Activated naive CD4-positive, alpha-beta T cell treated with Interleukin-2 at 50 U/mL for 16 hours (primary cell): ENCODE measurements around the gene OXT.

Source experiments
- DNase-seq: peaks from one replicate; pipeline ENCODE4 v3.0.0-alpha.2; 2020

OXT gene

DNA sequence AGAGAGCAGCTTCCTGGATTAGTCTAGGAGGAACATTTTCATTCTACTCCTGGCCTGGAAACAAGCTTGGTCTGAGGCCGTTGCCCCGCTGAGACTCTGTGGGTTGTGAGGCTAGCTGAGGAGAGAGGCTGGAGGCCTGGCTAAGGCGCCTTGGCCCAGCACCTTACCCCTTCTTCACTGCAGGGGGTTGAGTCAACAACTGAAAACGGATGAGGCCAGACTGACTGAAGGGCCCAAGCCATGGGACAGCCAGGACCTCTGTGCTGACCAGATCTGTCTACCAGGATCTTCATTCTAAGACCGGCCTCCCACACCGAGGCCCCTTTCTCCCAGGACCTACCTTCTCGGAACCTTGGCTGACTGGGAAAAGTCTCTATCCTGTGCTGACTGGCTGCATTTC, 16.6 kb downstream of the OXT start:
- DNase-seq, result no peak

DNA sequence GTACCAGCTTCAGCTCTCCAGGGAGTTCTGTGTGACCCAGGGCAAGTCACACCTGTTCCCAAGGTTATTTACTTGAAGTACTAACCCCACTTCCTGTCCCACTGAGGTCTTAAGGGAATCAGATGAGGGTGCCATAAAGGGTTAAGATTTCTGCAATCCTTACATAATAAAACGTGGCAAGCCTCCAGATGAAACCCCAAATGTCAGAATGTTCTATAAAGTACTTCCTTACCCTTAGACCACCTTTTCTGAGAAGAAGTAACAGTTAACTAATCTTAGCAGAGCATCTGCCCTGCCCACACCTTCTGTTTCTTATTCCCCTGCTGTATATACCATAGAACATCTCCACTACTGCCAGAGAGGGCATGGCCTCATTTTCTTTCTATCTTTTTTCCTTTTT, 19.1 kb downstream of the OXT start:
- DNase-seq, result no peak

DNA sequence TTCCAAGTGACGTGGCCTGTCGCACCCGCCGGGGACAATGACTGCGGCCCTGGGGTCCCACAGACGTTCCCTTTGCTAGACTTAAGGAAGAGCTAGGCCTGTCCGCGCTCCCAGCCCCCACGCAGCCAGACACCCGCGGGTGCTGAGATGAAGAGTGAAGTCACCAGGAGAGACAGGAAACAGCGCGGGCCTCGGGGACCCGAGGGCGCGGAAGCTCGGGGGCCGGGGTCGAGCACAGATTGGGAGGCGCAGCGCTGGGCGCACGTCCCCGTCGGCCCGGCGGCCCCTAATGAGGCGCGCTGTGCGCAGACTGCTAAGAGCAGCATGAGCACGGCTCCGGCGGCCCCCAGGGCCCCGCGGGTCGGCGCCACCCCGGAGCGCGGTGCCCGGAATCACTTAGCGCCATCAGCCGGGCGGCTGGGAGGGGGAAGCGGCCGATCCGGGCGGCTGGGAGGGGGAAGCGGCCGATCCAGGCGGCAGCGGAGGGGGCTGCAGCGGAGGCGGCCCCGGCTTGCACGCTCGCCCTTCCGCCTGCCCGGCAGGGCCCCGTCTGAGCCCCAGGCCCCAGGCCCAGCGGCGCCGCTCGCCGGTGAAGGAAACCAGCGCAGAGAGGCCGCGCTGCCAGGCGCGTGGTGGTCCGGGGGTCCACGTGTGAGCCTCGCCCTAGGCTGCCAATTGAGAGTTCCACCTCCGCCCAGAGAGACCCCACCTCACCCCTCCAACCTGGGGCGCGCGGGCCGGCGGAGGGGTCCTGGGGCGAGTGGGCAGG, 21.4 kb downstream of the OXT start:
- peak; percentile 34 for DNase-seq

DNA sequence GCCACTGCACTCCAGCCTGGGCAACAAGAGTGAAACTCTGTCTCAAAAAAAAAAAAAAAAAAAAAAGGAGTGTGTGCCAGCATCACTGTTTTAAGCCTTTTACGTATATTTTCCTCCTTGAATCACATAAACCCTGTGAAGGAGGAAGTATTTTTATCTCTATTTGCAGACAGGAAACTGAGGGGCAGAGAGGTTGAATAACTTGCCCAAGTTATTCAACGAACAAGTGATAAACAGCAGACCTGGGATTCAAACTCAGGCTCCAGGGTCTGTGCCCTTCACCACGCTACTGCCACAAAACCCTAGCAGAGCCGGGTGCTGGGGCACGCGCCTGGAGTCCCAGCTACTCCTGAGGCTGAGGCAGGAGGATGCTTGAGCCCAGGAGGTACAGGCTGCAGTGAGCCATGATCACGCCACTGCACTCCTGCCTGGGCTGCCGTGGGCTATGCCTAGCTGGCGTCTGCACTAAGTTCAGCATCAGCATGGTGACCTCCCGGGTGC, 22.5 kb downstream of the OXT start:
- DNase-seq, result no peak

DNA sequence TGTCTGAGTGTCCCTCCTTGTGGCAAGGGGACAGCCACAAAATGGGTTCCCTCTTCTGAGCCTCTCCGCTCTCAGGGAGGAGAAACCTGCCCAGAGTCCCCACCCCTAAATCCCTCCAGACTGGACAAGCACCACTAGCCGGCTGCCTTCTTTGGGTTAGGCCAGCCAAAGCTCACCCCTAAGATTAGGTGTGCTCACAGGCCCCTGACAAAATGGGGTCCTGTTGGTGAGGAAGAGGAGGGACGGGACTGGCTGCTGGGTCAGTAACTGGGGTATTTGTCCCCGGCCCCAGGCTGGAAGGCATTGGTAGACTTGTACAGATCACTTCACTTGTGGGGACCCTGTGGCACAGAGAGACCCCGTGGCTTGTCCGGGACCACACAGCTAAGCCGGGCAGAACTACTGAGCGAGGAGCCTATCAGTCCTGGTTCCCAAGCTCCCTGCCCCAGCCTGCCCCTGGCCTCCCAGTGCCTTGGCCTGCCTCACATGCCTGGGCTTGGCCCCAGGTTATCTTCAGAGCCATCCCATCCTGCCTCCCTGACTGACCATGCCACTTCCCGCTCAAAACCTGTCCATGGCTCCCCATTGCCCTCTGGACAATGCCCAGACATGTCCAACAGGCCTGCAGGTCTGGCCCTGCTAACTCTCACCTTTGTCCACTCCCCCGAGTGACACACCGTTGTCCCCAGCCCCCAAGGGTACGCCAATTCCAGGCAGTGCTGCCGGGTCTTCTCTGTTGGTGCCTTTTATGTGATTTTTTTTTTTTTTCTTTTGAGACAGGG, 23.6 kb downstream of the OXT start:
- no peak for DNase-seq

DNA sequence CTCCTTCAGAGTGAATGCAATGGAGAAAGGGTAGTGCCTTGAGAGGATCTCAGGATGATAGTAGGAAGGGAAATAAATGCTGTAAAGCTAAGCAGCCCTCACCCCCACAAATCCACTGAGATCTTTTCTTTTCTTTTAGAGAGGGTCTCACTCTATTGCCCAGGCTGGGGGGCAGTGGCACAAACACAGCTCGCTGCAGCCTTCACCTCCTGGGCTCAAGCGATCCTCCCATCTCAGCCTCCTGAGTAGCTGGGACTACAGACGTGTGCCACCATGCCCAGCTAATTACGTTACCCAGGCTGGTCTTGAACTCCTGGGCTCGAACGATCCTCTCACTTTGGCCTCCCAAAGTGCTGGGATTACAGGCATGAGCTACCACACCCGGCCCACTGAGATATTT, 29.1 kb downstream of the OXT start:
- no peak for DNase-seq

DNA sequence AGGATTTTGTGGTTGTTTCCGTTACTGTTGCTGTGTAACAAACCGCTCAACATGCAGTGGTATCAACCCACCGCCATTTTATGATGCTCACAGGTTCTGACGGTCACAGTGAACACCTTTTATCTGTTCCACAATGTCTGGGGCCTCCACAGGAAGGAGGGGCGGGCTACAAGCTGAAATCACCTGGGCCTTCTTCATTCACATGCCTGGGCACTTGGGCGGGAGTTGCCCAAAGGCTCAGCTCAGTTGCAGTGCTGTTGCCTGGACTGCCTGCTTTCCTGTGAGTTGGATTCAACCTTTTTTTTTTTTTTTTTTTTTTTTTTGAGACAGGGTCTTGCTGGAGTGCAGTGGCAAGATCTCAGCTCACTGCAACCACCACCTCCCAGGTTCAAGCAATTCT, 29.8 kb downstream of the OXT start:
- no peak for DNase-seq

DNA sequence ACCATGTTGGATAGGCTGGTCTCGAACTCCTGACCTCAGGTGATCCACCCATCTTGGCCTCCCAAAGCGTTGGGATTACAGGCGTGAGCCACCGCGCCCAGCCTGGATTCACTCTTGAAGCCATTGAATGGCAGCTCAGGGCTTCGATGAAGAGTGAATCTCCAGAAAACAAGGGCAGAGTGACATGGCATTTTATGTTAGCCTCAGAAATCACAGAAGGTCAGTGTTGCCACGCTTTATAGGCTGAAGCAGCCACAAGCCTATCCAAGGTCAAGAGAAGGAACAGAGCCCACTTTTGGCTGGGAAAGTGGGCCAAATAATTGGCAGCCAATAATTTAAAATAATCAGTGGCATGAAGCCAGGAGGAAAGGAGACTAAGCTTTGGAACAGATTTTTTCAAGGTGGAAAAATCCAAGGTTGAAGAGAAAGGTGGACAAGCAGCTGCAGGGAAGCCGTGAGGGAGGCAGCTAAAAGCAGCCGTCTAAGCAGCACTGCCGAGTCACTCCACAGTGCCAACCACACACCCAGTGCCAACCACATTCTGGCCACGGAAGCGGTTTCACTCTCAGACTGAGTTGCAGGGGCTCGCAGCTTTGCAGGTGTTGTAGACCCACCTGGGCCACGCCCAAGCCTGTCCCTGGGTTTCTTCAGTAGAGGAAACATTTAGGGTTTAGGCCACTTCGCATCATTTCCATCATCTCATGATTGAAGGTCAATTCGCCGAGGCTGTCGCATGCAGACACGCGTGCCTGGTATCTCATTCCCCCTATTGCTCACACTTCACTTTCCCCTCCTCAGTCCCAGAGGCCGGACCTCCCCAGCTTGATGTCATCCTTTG, 30.5 kb downstream of the OXT start:
- peak; percentile 61 for DNase-seq

DNA sequence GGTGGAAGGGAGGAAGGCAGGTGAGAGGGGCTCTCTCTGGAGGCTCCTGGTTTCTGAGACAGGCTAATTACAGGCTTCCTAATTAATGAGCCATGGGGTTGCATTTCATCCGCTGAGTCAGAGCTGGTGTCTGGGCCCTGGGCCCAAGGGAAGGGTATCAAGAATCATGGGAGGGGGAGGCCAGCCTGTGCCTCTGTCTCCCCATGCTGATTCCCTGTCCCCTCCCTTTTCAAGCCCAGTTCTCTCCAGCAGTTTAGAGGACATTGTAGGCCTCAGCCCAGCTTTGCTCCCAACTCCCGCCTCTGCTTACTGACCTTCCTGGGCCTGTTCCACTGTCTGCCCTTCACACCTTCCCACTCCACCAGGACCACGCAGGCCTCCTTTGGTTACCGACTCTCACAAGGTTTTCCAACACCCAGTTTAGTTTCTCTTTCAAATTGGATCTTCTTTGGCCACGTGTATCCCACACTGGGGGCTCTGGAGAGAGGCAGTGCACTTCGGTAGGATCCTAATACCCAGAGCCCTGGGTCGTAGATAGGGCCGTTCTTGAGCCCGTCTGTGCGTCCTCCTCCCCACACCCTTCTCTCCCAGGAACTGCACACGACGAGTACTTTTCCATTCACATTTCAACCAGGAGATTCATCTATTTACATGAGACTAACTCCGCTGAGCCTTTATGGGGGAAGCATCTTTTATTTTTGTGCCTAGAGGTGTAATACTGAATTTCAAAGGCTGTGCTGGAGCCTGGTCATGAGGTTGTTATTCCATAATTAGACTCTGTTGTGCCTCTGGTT, 31.4 kb downstream of the OXT start:
- no peak for DNase-seq

DNA sequence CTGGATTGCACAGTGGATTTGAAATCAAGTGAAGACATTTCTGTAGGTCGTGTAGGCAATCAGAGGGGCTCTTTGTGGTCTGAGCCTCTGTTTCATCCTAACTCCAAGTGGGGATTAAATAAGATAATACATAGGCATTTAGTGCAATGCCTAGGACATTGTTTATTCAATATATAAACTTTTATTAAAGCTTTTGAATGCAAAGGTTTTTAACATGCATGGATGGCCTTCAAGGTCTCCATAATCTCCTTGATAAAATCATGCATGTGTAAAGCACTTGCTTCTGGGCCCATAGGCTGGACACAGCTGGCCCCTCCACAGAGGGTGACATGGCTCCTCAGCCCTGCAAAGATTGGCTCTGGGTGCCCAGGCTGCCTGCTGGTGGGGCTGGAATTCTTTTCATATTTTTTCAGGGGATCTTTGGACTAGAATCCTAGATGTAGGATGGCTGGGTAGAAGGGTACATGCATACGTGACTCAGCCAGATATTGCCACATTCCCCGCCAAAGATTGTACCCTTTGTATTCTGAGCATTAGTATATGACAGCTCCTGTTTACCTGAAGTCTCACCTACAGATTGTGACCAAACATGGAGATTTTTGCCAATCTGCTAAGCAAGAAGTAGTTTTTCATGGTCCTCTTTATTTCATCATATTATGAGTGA, 32.1 kb downstream of the OXT start:
- DNase-seq, result no peak

DNA sequence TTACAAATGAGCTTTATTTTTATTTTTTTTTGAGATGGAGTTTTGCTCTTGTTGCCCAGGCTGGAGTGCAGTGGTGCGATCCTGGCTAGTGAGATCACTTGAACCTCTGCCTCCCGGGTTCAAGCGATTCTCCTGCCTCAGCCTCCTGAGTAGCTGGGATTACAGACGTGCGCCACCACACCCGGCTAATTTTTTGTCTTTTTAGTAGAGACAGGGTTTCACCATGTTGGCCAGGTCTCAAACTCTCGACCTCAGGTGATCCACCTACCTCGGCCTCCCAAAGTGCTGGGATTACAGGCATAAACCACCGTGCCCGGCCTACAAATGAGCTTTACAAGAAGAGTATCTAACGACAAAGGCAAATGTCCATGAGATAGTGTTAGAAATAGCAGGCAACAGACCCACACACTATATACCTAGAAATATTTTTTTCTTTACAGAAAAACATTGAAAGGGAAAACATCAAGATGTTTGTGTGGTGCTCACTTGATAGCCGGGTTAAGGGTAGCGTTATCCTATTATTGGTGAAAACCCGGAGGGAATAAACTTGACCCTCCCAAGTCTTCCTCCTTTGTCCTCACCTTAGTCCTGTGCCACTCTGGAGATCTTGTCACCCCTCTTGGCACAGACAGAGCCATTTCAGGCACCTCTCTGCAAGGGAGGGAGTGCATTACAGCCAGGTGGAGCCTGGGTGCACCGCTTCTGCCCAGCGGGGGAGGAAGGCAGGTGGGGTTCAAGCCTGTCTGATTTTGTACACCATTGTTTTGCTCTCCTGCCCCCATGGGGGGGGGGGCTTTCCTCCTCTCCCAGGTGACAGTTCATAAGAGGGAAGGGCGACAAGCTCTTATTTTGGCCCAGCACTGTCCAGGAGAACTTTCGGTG, 34.1 kb downstream of the OXT start:
- no peak for DNase-seq

DNA sequence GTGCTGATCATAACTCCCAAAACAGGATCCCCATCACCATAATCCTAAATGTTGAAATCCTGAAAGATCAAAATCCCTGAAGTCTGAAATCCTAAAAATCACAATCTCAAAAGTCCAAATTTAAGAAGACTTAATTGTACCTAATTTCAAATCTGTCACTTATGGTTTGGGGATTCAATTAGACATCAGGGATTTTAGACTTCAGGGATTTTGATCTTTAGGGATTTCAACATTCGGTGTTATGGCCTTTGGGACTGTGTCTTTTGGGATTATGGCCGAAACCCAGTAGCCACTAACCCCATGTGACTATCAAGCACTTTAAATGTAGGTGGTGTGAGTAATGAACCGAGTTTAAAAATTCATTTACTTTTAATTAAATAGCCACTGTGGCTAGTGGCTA, 34.8 kb downstream of the OXT start:
- no peak for DNase-seq

DNA sequence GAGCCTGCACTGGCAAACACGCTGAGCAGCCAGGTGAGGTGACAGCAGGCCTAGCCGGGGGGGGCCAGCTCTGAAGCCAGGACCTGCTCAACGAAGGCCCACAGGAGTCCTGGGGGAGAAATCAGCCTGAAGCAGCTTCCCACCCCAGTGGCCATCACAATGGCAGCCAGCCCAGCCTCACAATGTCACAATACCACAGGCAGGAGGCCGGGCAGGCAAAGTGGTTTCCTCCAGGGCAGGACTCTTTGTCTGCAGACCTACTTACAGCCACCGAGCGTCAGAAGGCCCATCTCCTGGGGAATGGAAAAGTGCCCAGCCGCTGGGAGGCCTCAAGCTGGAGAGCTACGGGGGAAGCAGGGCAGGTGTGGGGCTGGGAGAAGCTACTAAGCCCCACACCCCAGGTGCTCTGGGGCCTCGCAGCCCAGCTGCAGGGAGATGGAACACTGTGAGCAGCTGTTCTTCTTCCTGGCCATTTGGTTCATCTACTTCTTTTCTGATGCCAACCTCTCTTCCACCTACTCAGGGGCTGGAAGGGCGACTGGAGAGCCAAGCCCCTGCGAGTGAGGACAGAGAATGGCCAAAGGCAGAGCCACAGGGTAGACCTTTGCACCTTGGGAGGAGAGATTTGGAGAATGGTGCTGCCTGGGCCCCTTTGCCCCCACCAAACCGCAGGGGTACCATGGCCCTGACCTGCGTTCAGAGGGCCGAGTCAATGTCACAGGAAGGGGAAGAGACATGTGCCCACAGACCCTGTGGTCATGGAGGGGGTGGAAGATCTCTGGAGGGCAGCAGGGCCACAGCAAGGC, 35.4 kb downstream of the OXT start:
- DNase-seq, result no peak

DNA sequence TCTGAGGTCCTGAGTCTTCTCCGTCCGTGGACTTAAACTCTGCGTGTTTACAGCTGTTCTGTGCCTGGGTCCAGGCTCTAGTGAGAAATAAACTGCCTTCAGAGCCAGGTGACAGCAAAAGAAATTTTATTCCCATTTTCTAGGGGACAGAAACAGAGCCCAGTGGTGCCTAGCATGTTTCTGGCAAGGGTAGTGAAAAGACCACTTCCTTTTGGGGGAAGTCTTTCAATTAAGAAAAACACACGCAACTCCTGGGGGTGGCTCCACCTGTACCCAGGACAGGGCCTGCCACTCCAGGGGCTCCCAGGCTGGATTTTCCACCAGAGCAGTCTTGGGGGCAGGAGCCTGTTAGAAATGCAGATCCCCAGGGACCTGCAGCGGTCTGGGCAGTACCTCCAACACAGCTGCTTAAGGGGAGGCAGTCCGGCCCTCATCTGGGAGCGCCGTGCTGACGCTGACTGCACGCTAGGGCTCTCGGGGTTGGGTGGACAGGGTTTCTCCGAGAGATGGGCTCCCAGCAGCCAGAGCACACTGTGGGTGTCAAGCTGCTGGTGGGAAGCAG, 36.1 kb downstream of the OXT start:
- no peak for DNase-seq

DNA sequence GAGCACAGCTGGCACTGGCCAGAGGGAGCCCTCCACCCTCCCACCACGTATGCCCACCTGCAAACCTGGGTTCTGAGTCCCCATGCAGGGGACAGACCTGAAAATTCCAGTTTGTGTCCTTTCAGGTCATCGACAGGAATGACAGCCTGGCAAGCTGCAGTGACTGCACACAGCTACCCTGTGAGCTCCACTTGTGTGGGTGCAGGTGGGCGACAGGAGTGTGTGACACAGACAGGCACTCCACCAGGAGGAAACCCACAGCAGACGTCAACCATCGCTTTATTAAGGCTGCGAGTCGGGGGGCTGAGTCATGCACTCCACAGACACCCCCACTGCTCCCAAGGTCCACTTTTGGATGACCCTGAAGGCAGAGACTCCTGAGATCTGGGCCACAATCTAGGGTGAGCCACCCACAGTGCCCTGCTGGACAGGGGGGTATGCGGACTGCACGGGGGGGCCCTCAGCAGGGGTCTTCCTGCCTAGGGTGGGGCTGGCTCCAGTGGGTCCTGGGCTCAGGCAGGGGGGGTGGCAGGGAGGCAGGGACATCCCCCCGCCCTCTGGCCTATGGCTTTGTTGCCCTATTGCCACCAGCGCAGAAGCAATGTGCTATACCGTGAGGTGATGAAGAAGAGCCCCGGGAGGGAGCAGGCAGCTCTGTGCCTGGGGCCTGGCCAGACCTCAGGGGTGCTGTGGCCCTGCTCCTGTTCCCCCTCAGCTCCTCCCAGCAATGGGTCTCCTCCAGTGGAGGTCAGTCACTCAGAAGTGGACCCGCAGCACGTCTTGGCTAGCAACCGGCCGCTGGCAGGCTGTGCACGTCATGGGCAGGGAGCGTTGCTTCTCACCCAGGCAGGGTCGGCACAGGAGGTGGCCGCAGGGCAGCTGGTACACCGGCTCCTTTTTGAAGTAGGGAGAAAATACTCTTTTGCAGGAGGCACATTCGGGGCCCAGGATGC, 38.2 kb downstream of the OXT start:
- no peak for DNase-seq

DNA sequence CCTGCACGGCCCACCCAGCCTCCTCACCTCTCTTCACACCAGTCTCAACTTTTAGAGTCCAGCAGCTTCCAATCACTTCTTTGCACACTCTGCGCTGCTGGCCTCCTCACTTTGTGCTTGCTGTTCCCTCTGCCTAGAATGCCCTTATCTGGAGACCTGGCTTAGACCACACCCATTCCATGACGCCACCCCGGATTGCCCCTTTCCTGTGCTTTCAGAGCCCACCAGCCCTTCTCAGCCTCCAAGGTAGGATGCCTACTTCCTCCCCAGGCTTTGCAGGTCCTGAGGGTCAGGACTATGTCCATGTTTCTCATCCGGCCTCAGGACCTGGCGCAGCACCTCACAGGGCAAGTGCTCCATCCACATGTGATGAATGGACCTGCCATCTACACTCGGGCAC, 40.1 kb downstream of the OXT start:
- DNase-seq, result no peak

DNA sequence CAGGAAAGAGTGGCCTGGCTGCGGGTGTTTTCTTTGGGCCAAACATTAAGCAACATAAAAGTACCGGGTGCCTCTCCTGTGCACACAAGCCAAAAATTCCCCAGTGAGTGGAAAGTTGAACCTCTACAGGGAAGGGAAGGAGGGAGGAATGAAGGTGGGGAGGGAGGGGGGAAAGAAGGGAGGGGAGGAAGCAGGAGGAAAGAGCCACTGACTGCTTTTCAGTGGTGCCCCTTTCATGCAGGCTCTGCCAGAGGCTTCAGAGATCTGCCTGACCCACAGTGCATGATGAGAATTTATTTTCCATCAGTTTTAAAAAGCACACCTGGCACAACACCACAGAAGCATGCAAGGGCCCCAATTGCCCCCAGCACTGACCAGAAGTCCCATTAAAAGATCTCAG, 40.6 kb downstream of the OXT start:
- no peak for DNase-seq
